Omental fat pad (tissue), 4 donors: Measurements from ENCODE around the gene GRM4. TPM values are rescaled to one million over a fixed set of nuclear protein-coding genes. Genes with fewer than 3 reads are reported as not detected.

Experiments used
- ATAC-seq: fragments of 150-250 bp; one replicate; pipeline ENCODE4 v1.9.1; 2016; ENCODE audit warnings: mild to moderate bottlenecking, moderate library complexity; ENCODE audit not compliant: low FRiP score
- DNase-seq: peaks from one replicate; pipeline ENCODE4 v3.0.0-alpha.2; 2019; ENCODE audit warnings: low spot score
- total RNA-seq, 4 donors: library from RNA; depleted of rRNA; stranded (reverse); fragments of >200 nt; gene quantifications; one replicate each; pipeline ENCODE4 v1.1.0, GENCODE V29; 2016
- TF ChIP-seq, protein P1 (sequence below), 3 donors: fragments of 450-650 bp; IDR thresholded peaks; one replicate each; pipeline ENCODE4 v1.5.1; 2016 to 2017; ENCODE audit warnings: antibody characterized with exemption in 3 of 3, mild to moderate bottlenecking in 3 of 3, moderate library complexity in 2 of 3

Gene GRM4
- total RNA-seq, 4 donors from 2014 or later, result 0.60 TPM; not detected in 3

DNA sequence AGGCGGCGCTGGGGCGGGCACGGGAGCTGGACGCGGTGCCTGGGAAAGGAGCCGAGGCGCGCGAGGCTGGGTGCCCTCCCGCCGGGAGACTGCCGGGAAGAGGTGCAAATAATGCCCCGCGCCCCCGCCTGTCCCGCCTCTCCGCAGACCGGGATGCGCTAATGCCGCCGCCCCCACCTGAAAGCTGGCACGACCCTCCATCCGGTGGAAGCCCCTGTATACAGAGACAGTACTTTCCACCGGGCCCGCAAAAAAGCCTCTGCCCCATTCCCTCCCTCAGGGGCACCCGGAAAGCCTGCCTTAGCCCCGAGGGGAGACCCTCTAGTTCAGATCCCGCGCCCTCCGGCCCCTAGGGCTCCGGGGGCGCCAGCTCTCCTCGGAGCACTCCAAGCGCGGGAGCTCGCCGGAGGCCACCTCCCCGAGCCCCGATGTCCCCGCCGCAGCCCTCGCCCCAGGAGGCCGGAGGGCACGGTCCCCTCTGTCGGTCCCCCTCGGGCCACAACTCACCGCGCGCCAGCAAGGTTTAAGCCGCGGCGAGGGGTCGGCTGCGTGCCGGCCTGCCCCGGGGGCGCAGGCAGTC, 1.2 kb downstream of the GRM4 start:
- no peak for ATAC-seq

DNA sequence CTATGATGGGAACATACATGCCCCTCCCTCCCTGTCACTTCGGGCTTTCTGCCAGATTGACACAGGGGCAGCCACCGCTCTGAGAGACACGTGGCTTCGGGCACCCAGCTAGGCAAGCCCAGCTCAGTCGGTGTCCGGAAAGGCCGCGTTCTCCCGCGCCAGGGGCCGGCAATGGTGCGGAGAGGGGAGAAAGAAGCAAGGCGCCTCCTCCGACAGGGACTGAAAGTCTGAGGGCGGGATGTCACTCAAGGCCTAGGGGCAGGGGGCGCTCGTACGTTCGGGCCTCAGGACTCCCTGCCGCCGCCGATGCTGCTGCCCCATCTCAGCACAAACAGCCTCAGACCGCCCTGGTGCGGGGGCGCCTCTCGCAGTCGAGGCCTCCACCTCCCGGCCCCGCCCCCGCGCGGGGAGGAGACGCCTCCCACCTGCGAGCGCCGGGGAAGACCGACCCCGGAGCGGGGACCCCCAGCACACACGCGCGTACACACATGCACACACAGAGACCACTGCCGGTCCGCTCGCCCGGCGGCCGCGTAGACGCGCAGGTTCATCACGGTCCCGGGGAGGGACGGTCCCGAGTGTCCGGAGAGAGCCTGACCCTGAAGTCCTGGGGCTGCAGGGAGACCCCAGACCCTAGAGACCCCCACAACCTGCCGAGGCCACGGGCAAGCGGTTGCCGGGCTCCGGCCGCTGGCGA, 1.9 kb downstream of the GRM4 start:
- no peak for ATAC-seq
- TF ChIP-seq, protein P1, sequence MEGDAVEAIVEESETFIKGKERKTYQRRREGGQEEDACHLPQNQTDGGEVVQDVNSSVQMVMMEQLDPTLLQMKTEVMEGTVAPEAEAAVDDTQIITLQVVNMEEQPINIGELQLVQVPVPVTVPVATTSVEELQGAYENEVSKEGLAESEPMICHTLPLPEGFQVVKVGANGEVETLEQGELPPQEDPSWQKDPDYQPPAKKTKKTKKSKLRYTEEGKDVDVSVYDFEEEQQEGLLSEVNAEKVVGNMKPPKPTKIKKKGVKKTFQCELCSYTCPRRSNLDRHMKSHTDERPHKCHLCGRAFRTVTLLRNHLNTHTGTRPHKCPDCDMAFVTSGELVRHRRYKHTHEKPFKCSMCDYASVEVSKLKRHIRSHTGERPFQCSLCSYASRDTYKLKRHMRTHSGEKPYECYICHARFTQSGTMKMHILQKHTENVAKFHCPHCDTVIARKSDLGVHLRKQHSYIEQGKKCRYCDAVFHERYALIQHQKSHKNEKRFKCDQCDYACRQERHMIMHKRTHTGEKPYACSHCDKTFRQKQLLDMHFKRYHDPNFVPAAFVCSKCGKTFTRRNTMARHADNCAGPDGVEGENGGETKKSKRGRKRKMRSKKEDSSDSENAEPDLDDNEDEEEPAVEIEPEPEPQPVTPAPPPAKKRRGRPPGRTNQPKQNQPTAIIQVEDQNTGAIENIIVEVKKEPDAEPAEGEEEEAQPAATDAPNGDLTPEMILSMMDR (IDR thresholded peaks at IDR 0.05), result no peak

More for the DNA sequence above, 1.2 kb downstream of the GRM4 start:
- DNase-seq, result no peak
- TF ChIP-seq, protein P1 (IDR thresholded peaks at IDR 0.05), result no peak

DNA sequence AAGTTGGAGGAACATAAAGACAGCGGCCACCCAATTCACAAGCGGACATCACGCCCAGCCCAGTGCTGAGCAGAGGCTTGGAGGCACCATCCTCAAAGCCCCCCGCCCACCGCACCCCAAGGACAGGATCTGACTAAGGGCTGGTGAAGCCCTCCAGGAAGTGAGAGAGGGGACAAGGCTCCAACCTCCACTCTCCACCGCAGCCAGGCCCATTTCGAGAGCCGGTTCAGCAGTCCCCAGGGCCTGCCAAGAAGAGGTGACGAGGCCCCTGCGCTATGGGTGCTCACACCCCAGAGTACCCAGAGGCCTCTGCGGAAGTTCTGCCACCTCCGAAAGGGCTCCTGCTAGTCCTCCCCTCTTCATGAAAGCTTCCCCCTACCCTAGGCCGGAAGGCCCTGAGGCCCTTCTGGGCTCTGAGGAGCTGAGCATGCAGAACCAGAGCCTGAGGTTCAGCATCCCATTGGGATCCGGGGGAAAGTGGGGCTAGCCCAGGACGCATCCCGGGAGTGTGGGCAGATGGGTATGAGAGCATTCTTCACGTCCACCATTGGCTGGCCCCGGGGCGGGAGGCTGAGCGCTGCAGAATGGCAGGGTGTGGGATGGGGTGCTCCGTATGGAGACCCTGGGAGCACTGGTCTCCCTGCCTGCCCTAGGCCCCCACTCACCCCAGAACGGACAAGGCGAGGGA, 2.5 kb downstream of the GRM4 start:
- TF ChIP-seq, protein P1 (IDR thresholded peaks at IDR 0.05), result no peak
- ATAC-seq (no peak), DNase-seq (no peak)

More for the DNA sequence above, 1.9 kb downstream of the GRM4 start:
- DNase-seq, result no peak

DNA sequence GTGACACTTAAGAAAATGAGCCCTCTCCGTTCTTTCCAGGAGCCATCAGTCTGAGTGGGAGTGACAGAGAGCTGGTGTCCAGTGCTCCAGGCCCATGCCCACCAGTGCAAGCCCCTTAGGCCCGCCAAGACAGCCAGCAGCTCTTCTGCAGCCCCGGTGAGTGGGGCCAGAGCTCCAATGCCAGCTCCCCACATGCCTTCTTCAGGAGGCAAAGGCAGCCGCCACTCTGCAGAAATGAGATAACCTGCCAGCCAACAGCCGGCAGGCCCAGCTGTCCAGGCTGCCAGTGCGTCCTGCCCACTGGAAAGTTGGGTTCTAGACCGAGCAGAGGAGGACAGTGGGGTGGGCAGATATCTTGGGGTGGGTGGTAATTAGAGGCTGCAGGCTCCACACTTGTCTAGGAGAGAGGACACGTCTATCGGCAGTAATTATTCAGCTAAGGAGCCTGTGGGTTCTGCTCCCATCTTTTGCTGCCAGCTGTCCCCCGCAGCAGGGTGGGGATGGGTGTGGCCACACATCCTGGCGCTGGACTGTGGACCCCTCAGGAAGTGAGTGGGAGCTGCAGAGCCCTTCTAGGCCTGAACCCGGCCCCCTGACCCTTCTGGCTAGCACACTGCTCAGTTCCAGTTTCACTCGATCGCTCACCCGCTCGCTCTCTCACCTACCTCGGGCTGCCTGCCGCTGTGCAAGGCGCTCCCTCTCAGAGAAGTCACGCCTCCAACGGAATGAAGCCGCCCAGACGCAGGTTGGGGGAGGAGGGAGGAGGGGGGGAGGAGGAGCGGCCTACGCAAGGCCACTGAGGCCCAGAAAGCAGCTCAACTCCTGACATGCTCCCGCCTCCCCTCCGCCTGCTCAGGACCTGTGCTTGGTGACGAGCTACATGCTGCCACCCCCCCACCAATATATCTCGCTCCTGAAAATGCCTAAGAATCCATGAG, 3.6 kb downstream of the GRM4 start:
- TF ChIP-seq, protein P1 (IDR thresholded peaks at IDR 0.05), result no peak
- ATAC-seq (no peak), DNase-seq (no peak)

DNA sequence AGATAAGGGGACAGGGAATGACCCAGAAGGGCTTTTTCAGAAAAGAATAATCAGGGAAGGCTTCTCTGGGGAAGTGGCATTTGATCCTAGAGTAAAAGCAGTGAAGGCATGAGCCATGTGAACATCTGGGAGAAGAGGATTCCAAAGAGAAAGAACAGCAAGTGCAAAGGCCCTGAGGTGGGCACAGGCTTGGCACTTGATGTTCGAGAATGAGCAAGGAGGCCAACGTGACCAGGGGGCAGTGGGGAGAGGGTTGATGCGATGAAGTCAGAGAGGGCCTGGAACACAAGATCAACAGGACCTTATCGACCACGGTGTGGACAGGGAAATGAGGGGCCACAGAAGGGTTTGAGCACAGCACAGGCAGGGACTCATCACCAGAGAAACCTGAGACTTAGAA, 5.8 kb downstream of the GRM4 start:
- TF ChIP-seq, protein P1 (IDR thresholded peaks at IDR 0.05), result no peak
- DNase-seq, result no peak
- no peak for ATAC-seq

DNA sequence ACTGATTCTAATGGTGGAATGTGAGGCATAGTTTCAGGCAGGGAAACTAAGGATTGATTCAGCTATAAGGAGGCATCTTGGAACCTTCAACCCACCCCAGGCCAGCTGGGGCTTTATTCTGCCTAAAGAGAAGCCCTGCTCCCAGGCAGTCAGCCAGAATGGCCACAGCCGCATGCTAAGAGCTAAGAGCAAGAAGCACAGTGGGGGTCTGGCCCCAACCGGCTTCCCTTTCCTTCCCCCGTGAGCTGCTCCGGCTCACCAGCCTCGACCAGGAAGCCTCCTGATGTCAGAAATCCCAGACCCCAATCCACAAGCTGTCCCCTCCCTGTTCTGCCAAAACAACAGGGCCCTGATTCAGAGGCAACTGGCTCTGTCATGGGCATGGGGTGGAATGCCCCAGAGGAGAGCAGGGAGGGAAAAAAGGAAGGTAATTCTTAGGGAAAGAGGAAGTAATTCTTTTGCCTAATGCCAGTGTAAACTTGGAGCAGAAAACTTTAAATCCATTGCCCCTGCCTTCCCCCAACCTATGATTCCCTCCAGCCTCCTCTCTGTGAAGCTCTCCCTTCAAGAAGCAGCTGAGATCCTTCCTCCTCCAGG, 6.9 kb downstream of the GRM4 start:
- DNase-seq (no peak), ATAC-seq (no peak)
- TF ChIP-seq, protein P1 (IDR thresholded peaks at IDR 0.05), result no peak
